NB4 (cell line): ENCODE data around the gene MYOF.

Experiments used
- POLR2A ChIP-seq: IDR thresholded peaks from 2 replicates; pipeline ENCODE4 v1.6.1; 2011; ENCODE audit warnings: mild to moderate bottlenecking; ENCODE audit not compliant: insufficient read length; ENCODE audit errors: extremely low read depth
- TF ChIP-seq, protein P1 (sequence below): IDR thresholded peaks from one replicate; pipeline ENCODE4 v1.5.1; 2012; ENCODE audit warnings: low read depth, low read length

DNA sequence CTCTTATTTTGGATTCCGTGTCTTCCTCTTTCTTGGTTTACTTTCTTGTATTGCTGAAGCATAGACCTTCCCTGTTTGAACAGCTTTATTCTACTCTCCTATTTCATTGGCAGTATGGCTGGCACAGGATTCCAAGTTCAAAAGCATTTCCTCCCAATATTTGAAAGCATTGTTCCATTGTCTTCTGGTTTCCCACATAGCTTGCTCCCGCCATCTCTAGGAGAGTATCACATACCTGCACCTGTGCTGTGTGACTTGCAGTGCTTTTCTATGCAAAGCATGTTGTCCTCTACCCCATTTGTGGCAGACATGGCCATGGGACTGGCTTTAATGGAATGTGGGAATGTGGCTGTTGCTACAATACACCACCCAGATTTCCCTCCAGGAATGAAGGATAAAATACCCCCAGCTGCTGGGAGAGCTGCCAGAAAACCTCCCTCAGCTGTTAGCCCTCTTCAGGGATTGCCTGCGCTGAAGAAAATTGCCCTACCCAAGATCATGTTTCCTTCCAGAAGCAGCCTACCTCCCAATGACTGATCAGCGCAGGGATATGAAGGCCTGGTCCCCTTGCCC lies 6.9 kb upstream of the MYOF start:
- TF ChIP-seq, protein P1, sequence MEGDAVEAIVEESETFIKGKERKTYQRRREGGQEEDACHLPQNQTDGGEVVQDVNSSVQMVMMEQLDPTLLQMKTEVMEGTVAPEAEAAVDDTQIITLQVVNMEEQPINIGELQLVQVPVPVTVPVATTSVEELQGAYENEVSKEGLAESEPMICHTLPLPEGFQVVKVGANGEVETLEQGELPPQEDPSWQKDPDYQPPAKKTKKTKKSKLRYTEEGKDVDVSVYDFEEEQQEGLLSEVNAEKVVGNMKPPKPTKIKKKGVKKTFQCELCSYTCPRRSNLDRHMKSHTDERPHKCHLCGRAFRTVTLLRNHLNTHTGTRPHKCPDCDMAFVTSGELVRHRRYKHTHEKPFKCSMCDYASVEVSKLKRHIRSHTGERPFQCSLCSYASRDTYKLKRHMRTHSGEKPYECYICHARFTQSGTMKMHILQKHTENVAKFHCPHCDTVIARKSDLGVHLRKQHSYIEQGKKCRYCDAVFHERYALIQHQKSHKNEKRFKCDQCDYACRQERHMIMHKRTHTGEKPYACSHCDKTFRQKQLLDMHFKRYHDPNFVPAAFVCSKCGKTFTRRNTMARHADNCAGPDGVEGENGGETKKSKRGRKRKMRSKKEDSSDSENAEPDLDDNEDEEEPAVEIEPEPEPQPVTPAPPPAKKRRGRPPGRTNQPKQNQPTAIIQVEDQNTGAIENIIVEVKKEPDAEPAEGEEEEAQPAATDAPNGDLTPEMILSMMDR, result no peak
- no peak for TF ChIP-seq POLR2A
